ENCODE results near the gene NOXO1. TPM values are rescaled to one million over a fixed set of nuclear protein-coding genes. Genes with fewer than 3 reads are reported as not detected.

NOXO1 gene
- total and polyA plus RNA-seq, 2 donors (not counting 3 experiments of a cell fraction or from before 2014, with no cell fraction given): 0.37 to 0.60 TPM

DNA sequence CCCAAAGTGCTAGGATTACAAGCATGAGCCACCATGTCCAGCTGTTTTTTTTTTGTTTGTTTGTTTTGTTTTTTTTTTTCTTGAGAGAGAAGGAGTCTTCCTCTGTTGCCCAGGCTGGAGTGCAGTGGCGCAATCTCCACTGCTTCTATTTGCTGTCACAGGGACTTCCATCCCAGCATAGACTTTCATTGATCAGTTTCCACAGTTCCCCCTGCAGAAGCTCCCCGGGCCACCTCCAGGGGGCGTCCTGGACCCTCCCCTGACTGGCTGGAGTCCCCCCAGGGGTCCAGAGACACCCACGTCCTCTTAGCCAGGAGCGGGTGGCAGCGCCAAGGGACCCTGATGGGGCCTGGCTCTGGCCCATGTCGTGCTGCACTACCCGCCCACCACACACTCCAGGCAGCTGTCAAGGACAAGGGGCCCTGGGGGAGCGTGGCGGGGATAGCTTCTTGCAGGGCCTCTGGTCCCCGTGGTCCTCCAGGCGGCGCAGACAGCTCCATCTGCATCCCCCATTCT, 35.2 kb upstream of the NOXO1 start:
- intact Hi-C loops (cut with micrococcal nuclease): no loop called here
- Histone ChIP-seq H3K9me1 (replicated peaks; ENCODE audit: control insufficient read depth, extremely low read depth, insufficient read depth, low read length) (no peaks in the 10 kb centered on the region), H3K4me3 (replicated peaks in 1 of 3; ENCODE audit: insufficient read depth in 1 of 3, low read depth in 1 of 3, low read length in 3 of 3) (no peak overlapping the region), H3K27ac (ENCODE audit: insufficient read depth, low read depth, low read length) (no peak overlapping the region), H3K9me3 (replicated peaks; ENCODE audit: control insufficient read depth, insufficient read depth, low read length) (no peaks in the 10 kb centered on the region), H3K9ac (replicated peaks; ENCODE audit: extremely low read depth, insufficient read depth, low read length) (no peak overlapping the region), H3K4me2 (ENCODE audit: insufficient read depth, low read length) (no peak overlapping the region), H4K20me1 (replicated peaks; ENCODE audit: control insufficient read depth, extremely low read depth, insufficient read depth, low read length) (no peaks in the 10 kb centered on the region), H3K36me3 (ENCODE audit: control insufficient read depth in 2 of 2, extremely low read depth in 1 of 2, insufficient read depth in 2 of 2, low read length in 2 of 2) (no peaks in the 10 kb centered on the region), H3K4me1 (ENCODE audit: control insufficient read depth, extremely low read depth, insufficient read depth, low read length) (peaks cover 6% of the 10 kb centered on the region), H3K79me2 (ENCODE audit: control insufficient read depth, insufficient read depth, low read length) (no peaks in the 10 kb centered on the region), H2AFZ (ENCODE audit: low read depth, low read length) (no peak overlapping the region), H3K27me3 (ENCODE audit: control insufficient read depth in 2 of 2, insufficient read depth in 2 of 2, low read length in 2 of 2) (peaks cover 4 to 11% of the 10 kb centered on the region in 2 experiments)
- DNase-seq (ENCODE audit: low read depth, low spot score) (no peak), FAIRE-seq (no peak)
- ChIA-PET POLR2A (no interaction called here), CTCF (interaction anchor here (0.8 to 8.9 kb wide), 8 partner anchors 9 to 130 kb away, joined by 3 to 137 read pairs (median 4); no protein-coding TSS in a partner anchor)
- TF ChIP-seq, protein P1, sequence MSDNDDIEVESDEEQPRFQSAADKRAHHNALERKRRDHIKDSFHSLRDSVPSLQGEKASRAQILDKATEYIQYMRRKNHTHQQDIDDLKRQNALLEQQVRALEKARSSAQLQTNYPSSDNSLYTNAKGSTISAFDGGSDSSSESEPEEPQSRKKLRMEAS (IDR thresholded peaks at IDR 0.05; ENCODE audit: insufficient read depth, insufficient read length): no peak
- TF ChIP-seq JUN (IDR thresholded peaks at IDR 0.05; ENCODE audit: borderline replicate concordance, insufficient read depth, insufficient read length, low read depth) (no peak), CTCF (IDR thresholded peaks at IDR 0.05; ENCODE audit: extremely low read depth in 1 of 2, insufficient read depth in 1 of 2, low read depth in 1 of 2, low read length in 2 of 2) (peak; percentile 55 to 66), POLR2AphosphoS5 (IDR thresholded peaks at IDR 0.05; ENCODE audit: insufficient read depth, low read depth, low read length) (no peak), FOS (IDR thresholded peaks at IDR 0.05; ENCODE audit: borderline replicate concordance, insufficient read depth, low read length) (no peak), EZH2 (IDR thresholded peaks at IDR 0.05; ENCODE audit: borderline replicate concordance, low read depth, low read length, severe bottlenecking) (no peak)
- dilution Hi-C loops (cut with MboI; ENCODE audit: extremely low pct_ligation_motif_present, low sequenced_read_pairs): no loop called here
- no TSS peak for BruUV-seq (replicated peaks)

Data from endothelial cell of umbilical vein (primary cell).